K562 (cell line): ENCODE results near the gene SLC24A3. TPM values are rescaled to one million over a fixed set of nuclear protein-coding genes. Genes with fewer than 3 reads are reported as not detected.

Source experiments
- ATAC-seq: fragments of 200-7000 bp; cut with Tn5 transposase; 3 replicates; pipeline ENCODE4 v1.9.1; 2020; ENCODE audit warnings: moderate library complexity
- BruUV-seq: library from RNA; stranded (reverse); fragments of 400-500 nt; replicated peaks from 2 replicates; lab custom pipeline; 2021; lab: Mats Ljungman, UMichigan
- CTCF ChIA-PET: fragments of 300-600 bp; formaldehyde crosslinking; extraction: SDS; loops from one replicate; lab custom pipeline; 2021; ENCODE audit warnings: low intra/inter-chr PET ratio; lab: Yijun Ruan, JAX
- POLR2A ChIA-PET: fragments of 300-600, 350-650 bp; sonication (Branson Sonifier 250); formaldehyde crosslinking; extraction: SDS; loops from one replicate; lab custom pipeline; 2021; ENCODE audit warnings: antibody characterized with exemption, inconsistent platforms; lab: Yijun Ruan, JAX
- DNase-seq, 4 experiments: peaks; one replicate each; pipeline versions ENCODE4 v3.0.0 to v3.0.0-alpha.2; 2011 to 2018; ENCODE audit warnings: low spot score in 3 of 4, mixed read lengths in 3 of 4; ENCODE audit errors: extremely low read depth in 1 of 4
- FAIRE-seq: peaks from 2 replicates; lab custom pipeline; 2011; peaks lifted over from hg19 to GRCh38; lab: Jason Lieb, UNC
- H2AFZ ChIP-seq: 2 replicates; pipeline ENCODE4 v1.6.0; 2011; ENCODE audit warnings: low read depth, low read length, control low read depth, inconsistent platforms
- H3K27ac ChIP-seq: fragments of 200-600 bp; 3 replicates; pipeline ENCODE4 v1.8.0; 2011; ENCODE audit warnings: low read depth, mild to moderate bottlenecking, control low read depth, inconsistent platforms, low read length, moderate library complexity, mixed read lengths; ENCODE audit errors: extremely low read depth
- H3K27me3 ChIP-seq, 2 experiments: fragments of 300-600 bp in 1 of 2; 2 replicates in 1 of 2; 3 replicates in 1 of 2; pipeline versions ENCODE4 v1.6.0 to v1.8.0; 2011; ENCODE audit warnings: inconsistent platforms in 2 of 2, low read length in 2 of 2, mild to moderate bottlenecking in 1 of 2, mixed read lengths in 1 of 2, moderate library complexity in 1 of 2; ENCODE audit not compliant: control insufficient read depth in 2 of 2, insufficient read depth in 2 of 2
- H3K36me3 ChIP-seq: fragments of 300-600 bp; 3 replicates; pipeline ENCODE4 v1.8.0; 2011; ENCODE audit warnings: mild to moderate bottlenecking, low read length, inconsistent platforms; ENCODE audit not compliant: control insufficient read depth, insufficient read depth
- H3K4me1 ChIP-seq, 2 experiments: fragments of 200-600 bp in 1 of 2; replicated peaks in 1 of 2; 2 replicates in 1 of 2; 3 replicates in 1 of 2; pipeline versions ENCODE4 v1.5.1 to v1.8.0; 2011; ENCODE audit warnings: inconsistent platforms in 2 of 2, low read length in 2 of 2, mild to moderate bottlenecking in 1 of 2, mixed read lengths in 1 of 2, moderate library complexity in 1 of 2; ENCODE audit not compliant: control insufficient read depth in 2 of 2, insufficient read depth in 2 of 2
- H3K4me2 ChIP-seq: 2 replicates; pipeline ENCODE4 v1.6.1; 2011; ENCODE audit warnings: low read length, control low read depth, inconsistent platforms, mixed read lengths; ENCODE audit not compliant: insufficient read depth
- H3K4me3 ChIP-seq: fragments of 200-600 bp; sonication (generic), shearing (Covaris generic); 2 replicates; pipeline ENCODE4 v1.5.1; 2016; ENCODE audit warnings: control low read depth, inconsistent platforms
- H3K79me2 ChIP-seq: fragments of 200-600 bp; 3 replicates; pipeline ENCODE4 v1.8.0; 2011; ENCODE audit warnings: low read length, inconsistent platforms; ENCODE audit not compliant: control insufficient read depth, insufficient read depth
- H3K9ac ChIP-seq, 2 experiments: 2 replicates each; pipeline versions ENCODE4 v1.6.0 to v1.6.1; 2011; ENCODE audit warnings: low read depth in 2 of 2, low read length in 2 of 2, control low read depth in 1 of 2, inconsistent platforms in 1 of 2, mild to moderate bottlenecking in 1 of 2, mixed read lengths in 1 of 2; ENCODE audit not compliant: insufficient read depth in 1 of 2
- H3K9me1 ChIP-seq: one replicate; pipeline ENCODE4 v1.6.0; 2011; ENCODE audit warnings: inconsistent platforms, mild to moderate bottlenecking, low read length, moderate library complexity; ENCODE audit not compliant: control insufficient read depth, insufficient read depth
- H3K9me3 ChIP-seq: replicated peaks from 2 replicates; pipeline ENCODE4 v1.5.1; 2011; ENCODE audit warnings: low read depth, low read length, inconsistent platforms; ENCODE audit not compliant: control insufficient read depth, insufficient read depth
- H4K20me1 ChIP-seq: replicated peaks from 2 replicates; pipeline ENCODE4 v1.6.1; 2011; ENCODE audit warnings: low read length, inconsistent platforms, mixed read lengths; ENCODE audit not compliant: control insufficient read depth, insufficient read depth
- ASH1L ChIP-seq: fragments of 450-650 bp; IDR thresholded peaks from 2 replicates; pipeline ENCODE4 v1.6.1; 2018; ENCODE audit warnings: borderline replicate concordance, mild to moderate bottlenecking, low read depth; ENCODE audit not compliant: partially characterized antibody
- FOXM1 ChIP-seq, 2 experiments: fragments of 450-650 bp in 1 of 2; sonication (generic) in 1 of 2; formaldehyde crosslinking in 1 of 2; IDR thresholded peaks; 2 replicates each; pipeline versions ENCODE4 v1.6.1 to v1.9.0; 2017 to 2022; ENCODE audit warnings: low read depth in 2 of 2, mild to moderate bottlenecking in 2 of 2, missing genetic modification reagents in 1 of 2, moderate library complexity in 1 of 2
- GATAD2A ChIP-seq: fragments of 450-650 bp; IDR thresholded peaks from 2 replicates; pipeline ENCODE4 v1.6.1; 2017
- KDM1A ChIP-seq, 2 experiments: fragments of 450-650 bp; IDR thresholded peaks; 2 replicates each; pipeline ENCODE4 v1.6.1; 2016; ENCODE audit warnings: mild to moderate bottlenecking in 2 of 2
- NFXL1 ChIP-seq: fragments of 450-650 bp; formaldehyde crosslinking; IDR thresholded peaks from 2 replicates; pipeline ENCODE4 v1.4.0; 2021; ENCODE audit warnings: mild to moderate bottlenecking
- NONO ChIP-seq, 2 experiments: fragments of 200-400 bp in 1 of 2; fragments of 450-650 bp in 1 of 2; formaldehyde crosslinking in 1 of 2; IDR thresholded peaks; 2 replicates each; pipeline ENCODE4 v1.6.1; 2017; ENCODE audit warnings: low read depth in 2 of 2, mild to moderate bottlenecking in 2 of 2, moderate library complexity in 2 of 2, low read length in 1 of 2
- SETDB1 ChIP-seq: IDR thresholded peaks from one replicate; pipeline ENCODE4 v1.6.1; 2012; ENCODE audit warnings: low read length, control low read depth, inconsistent platforms
- U2AF1 ChIP-seq: fragments of 200-400 bp; formaldehyde crosslinking; optimal IDR thresholded peaks from 2 replicates; pipeline ENCODE3; 2017; ENCODE audit warnings: mild to moderate bottlenecking, low read depth, low read length, moderate library complexity
- ZFP36 ChIP-seq: fragments of 150-350 bp; IDR thresholded peaks from 2 replicates; pipeline ENCODE4 v1.6.1; 2018; ENCODE audit warnings: low read length, low read depth; ENCODE audit not compliant: partially characterized antibody
- ZNF696 ChIP-seq: fragments of 250-450 bp; sonication (Bioruptor Pico); conservative IDR thresholded peaks from 2 replicates; pipeline ENCODE4 v1.4.0; 2020; ENCODE audit warnings: mild to moderate bottlenecking, moderate library complexity
- ZNF717 ChIP-seq: fragments of 250-450 bp; sonication (Bioruptor Pico); IDR thresholded peaks from 2 replicates; pipeline ENCODE4 v1.5.0; 2021
- whole genome bisulfite sequencing: fragments of 100-300 bp; shearing (Covaris generic); methylation state at CpG from one replicate; pipeline ENCODE4 v1.1.6; 2016; ENCODE audit warnings: low coverage, mixed read lengths; ENCODE audit not compliant: insufficient coverage; ENCODE audit errors: missing lambda C conversion rate; 5-methylcytosine and 5-hydroxymethylcytosine counted together
- in situ Hi-C: fragments of 300-500 bp; cut with MboI; formaldehyde crosslinking; loops from 4 replicates; pipeline ENCODE4 v1.15.0; 2018; ENCODE audit warnings: inconsistent platforms, mixed read lengths
- intact Hi-C: fragments of 100-400 bp; cut with micrococcal nuclease; formaldehyde crosslinking; loops from 2 replicates; pipeline ENCODE4 v1.14.2; 2022
- polyA plus RNA-seq, 8 experiments: library from polyadenylated mRNA; depleted of rRNA in 4 of 8; stranded (reverse) in 5 of 8; unstranded in 3 of 8; fragments of >200 nt; fragmentation: Nextera tagmentation in 2 of 8; fragmentation: Illumina TruSeq in 1 of 8; extraction: Ambion mirVana in 2 of 8; extraction: Trizol in 1 of 8; gene quantifications; 2 replicates each; pipeline versions ENCODE4 v1.2.1 to v1.2.3, GENCODE V29; 2011 to 2014; ENCODE audit warnings: inconsistent platforms in 1 of 8, missing spikeins in 1 of 8
- total RNA-seq, 7 experiments: library from RNA; depleted of rRNA in 6 of 7; stranded (reverse); fragments of >200 nt in 6 of 7; fragmentation: Illumina TruSeq in 2 of 7; extraction: Trizol in 2 of 7; gene quantifications; 2 replicates each; pipeline versions ENCODE4 v1.2.1 to v1.2.3, GENCODE V29; 2011 to 2021; ENCODE audit warnings: low replicate concordance in 1 of 7
- TF ChIP-seq, protein P1 (sequence below): fragments of 250-450 bp; sonication (Bioruptor Pico); IDR thresholded peaks from 2 replicates; pipeline ENCODE4 v1.4.0; 2020; ENCODE audit warnings: mild to moderate bottlenecking, moderate library complexity
- TF ChIP-seq, protein P2 (sequence below): fragments of 250-450 bp; sonication (Bioruptor Pico); IDR thresholded peaks from 2 replicates; pipeline ENCODE4 v1.8.0; 2021; ENCODE audit warnings: mild to moderate bottlenecking, moderate library complexity
- TF ChIP-seq, protein P3 (sequence below): IDR thresholded peaks from 3 replicates; pipeline ENCODE4 v1.6.1; 2011; ENCODE audit warnings: borderline replicate concordance, mild to moderate bottlenecking; ENCODE audit not compliant: insufficient read length, insufficient read depth
- TF ChIP-seq, protein P4 (sequence below): fragments of 450-650 bp; IDR thresholded peaks from 2 replicates; pipeline ENCODE4 v1.6.1; 2016; ENCODE audit warnings: missing biosample characterization, missing genetic modification characterization

Gene SLC24A3
- total and polyA plus RNA-seq, 9 of the 15 experiments (the other 6 are each of a cell fraction or from before 2014, with no cell fraction given) = not detected

DNA sequence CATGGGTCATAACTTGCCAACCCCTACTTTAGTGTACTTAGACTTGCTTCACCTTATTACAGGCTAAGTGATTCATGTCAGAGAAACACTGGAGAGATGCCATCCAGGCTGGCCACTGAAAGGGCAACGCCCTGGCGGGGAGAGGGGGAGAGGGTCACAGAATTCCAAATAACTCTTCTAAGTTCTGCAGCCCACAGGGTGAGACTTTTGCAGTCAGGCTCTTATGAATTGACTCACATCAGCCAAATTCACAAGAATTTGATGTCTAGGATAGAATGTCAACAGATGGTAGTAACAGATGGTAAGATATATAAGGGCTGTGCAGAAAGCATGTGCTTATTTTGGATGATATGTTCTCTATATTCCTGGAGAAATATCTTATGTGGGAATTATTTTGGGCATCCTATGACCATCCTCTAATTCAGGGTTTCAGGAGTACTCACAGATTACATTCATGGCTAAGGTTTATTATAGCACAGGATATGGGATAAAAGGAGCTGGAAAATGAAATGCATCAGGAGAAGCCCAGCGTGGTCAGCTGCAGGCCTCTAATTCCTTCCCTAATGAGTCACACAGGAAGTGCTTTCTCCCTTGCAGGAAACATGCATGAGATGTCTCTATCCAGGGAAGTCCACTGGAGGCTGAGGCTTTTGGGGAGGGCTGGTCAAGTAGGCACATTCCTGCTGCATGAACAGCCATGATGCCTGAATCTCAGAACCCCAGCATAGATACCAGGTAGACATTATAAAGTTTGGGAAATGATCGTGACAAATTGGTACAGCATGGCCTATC, 486.9 kb downstream of the SLC24A3 start:
- FAIRE-seq (no peak), DNase-seq (no peak), ATAC-seq (no peak)
- H3K9ac ChIP-seq = no peak overlapping the region
- no peaks in the 10 kb centered on the region for H3K4me1 ChIP-seq
- H3K4me3 ChIP-seq = no peak overlapping the region
- no peaks in the 10 kb centered on the region for H3K79me2 ChIP-seq
- H3K4me2 ChIP-seq = no peak overlapping the region
- H3K9me3 ChIP-seq = no peaks in the 10 kb centered on the region
- H3K36me3 ChIP-seq = no peaks in the 10 kb centered on the region
- in situ Hi-C loops (no loop called here), intact Hi-C loops (loop anchor here (10.0 kb wide), 1 partner anchor 85 kb away; no protein-coding TSS in a partner anchor)
- H3K27me3 ChIP-seq = no peaks in the 10 kb centered on the region
- H3K9me1 ChIP-seq = no peaks in the 10 kb centered on the region
- WGBS = 0% methylated on average over 4 of the region's 4 CpGs
- ChIA-PET CTCF (no interaction called here), POLR2A (no interaction called here)
- no peak overlapping the region for H2AFZ ChIP-seq
- H4K20me1 ChIP-seq = no peaks in the 10 kb centered on the region
- H3K27ac ChIP-seq = no peak overlapping the region
- no TSS peak for BruUV-seq
- TF ChIP-seq, protein P1, sequence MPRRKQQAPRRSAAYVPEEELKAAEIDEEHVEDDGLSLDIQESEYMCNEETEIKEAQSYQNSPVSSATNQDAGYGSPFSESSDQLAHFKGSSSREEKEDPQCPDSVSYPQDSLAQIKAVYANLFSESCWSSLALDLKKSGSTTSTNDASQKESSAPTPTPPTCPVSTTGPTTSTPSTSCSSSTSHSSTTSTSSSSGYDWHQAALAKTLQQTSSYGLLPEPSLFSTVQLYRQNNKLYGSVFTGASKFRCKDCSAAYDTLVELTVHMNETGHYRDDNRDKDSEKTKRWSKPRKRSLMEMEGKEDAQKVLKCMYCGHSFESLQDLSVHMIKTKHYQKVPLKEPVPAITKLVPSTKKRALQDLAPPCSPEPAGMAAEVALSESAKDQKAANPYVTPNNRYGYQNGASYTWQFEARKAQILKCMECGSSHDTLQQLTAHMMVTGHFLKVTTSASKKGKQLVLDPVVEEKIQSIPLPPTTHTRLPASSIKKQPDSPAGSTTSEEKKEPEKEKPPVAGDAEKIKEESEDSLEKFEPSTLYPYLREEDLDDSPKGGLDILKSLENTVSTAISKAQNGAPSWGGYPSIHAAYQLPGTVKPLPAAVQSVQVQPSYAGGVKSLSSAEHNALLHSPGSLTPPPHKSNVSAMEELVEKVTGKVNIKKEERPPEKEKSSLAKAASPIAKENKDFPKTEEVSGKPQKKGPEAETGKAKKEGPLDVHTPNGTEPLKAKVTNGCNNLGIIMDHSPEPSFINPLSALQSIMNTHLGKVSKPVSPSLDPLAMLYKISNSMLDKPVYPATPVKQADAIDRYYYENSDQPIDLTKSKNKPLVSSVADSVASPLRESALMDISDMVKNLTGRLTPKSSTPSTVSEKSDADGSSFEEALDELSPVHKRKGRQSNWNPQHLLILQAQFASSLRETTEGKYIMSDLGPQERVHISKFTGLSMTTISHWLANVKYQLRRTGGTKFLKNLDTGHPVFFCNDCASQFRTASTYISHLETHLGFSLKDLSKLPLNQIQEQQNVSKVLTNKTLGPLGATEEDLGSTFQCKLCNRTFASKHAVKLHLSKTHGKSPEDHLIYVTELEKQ = no peak
- TF ChIP-seq ZNF696 (CRISPR knock-in tag) (no peak), U2AF1 (no peak), FOXM1 (IDR thresholded peaks at IDR 0.05; ENCODE audit: low read depth) (no peak), FOXM1 (CRISPR knock-in tag; IDR thresholded peaks at IDR 0.05; ENCODE audit: low read depth) (no peak), NONO (IDR thresholded peaks at IDR 0.05; ENCODE audit: low read depth in 2 of 2, low read length in 1 of 2) (no peak), SETDB1 (no peak), KDM1A (IDR thresholded peaks at IDR 0.05) (no peak), ASH1L (no peak), ZFP36 (no peak), NFXL1 (CRISPR knock-in tag) (no peak), GATAD2A (no peak), ZNF717 (CRISPR knock-in tag) (no peak)
- TF ChIP-seq, protein P2, sequence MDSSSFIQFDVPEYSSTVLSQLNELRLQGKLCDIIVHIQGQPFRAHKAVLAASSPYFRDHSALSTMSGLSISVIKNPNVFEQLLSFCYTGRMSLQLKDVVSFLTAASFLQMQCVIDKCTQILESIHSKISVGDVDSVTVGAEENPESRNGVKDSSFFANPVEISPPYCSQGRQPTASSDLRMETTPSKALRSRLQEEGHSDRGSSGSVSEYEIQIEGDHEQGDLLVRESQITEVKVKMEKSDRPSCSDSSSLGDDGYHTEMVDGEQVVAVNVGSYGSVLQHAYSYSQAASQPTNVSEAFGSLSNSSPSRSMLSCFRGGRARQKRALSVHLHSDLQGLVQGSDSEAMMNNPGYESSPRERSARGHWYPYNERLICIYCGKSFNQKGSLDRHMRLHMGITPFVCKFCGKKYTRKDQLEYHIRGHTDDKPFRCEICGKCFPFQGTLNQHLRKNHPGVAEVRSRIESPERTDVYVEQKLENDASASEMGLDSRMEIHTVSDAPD (CRISPR knock-in tag) = no peak
- TF ChIP-seq, protein P3, sequence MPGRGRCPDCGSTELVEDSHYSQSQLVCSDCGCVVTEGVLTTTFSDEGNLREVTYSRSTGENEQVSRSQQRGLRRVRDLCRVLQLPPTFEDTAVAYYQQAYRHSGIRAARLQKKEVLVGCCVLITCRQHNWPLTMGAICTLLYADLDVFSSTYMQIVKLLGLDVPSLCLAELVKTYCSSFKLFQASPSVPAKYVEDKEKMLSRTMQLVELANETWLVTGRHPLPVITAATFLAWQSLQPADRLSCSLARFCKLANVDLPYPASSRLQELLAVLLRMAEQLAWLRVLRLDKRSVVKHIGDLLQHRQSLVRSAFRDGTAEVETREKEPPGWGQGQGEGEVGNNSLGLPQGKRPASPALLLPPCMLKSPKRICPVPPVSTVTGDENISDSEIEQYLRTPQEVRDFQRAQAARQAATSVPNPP = no peak
- TF ChIP-seq, protein P4, sequence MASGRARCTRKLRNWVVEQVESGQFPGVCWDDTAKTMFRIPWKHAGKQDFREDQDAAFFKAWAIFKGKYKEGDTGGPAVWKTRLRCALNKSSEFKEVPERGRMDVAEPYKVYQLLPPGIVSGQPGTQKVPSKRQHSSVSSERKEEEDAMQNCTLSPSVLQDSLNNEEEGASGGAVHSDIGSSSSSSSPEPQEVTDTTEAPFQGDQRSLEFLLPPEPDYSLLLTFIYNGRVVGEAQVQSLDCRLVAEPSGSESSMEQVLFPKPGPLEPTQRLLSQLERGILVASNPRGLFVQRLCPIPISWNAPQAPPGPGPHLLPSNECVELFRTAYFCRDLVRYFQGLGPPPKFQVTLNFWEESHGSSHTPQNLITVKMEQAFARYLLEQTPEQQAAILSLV (tag) = no peak
